Keratinocyte (primary cell): ENCODE data around the gene TFDP1. TPM values are rescaled to one million over a fixed set of nuclear protein-coding genes. Genes with fewer than 3 reads are reported as not detected.

Source experiments
- DNase-seq: peaks from one replicate; pipeline ENCODE4 v3.0.0-alpha.2; 2011; ENCODE audit warnings: low read depth, missing footprints, low spot score
- FAIRE-seq: peaks from 2 replicates; lab custom pipeline; 2011; peaks lifted over from hg19 to GRCh38; lab: Jason Lieb, UNC
- H2AFZ ChIP-seq: 2 replicates; pipeline ENCODE4 v1.6.0; 2012; ENCODE audit warnings: low read length, control low read depth, inconsistent platforms; ENCODE audit not compliant: control insufficient read depth
- H3K27ac ChIP-seq: 2 replicates; pipeline ENCODE4 v1.5.1; 2011; ENCODE audit warnings: low read length; ENCODE audit not compliant: control insufficient read depth, insufficient read depth
- H3K27me3 ChIP-seq: 3 replicates; pipeline ENCODE4 v1.6.0; 2011; ENCODE audit warnings: low read length; ENCODE audit not compliant: control insufficient read depth, insufficient read depth; ENCODE audit errors: extremely low read depth
- H3K36me3 ChIP-seq, 2 experiments: 2 replicates in 1 of 2; 3 replicates in 1 of 2; pipeline ENCODE4 v1.5.1; 2011; ENCODE audit warnings: low read length in 2 of 2, mild to moderate bottlenecking in 1 of 2; ENCODE audit not compliant: control insufficient read depth in 2 of 2, insufficient read depth in 2 of 2; ENCODE audit errors: extremely low read depth in 1 of 2
- H3K4me1 ChIP-seq: 3 replicates; pipeline ENCODE4 v1.5.1; 2011; ENCODE audit warnings: low read length; ENCODE audit not compliant: control insufficient read depth, insufficient read depth; ENCODE audit errors: extremely low read depth
- H3K4me2 ChIP-seq: 3 replicates; pipeline ENCODE4 v1.6.0; 2011; ENCODE audit warnings: low read depth, low read length; ENCODE audit not compliant: control insufficient read depth, insufficient read depth; ENCODE audit errors: extremely low read depth
- H3K4me3 ChIP-seq, 3 experiments: fragments of 200-600 bp in 1 of 3; sonication (generic) in 1 of 3; 2 replicates in 2 of 3; 3 replicates in 1 of 3; pipeline ENCODE4 v1.5.1; 2011 to 2016; ENCODE audit warnings: low read length in 3 of 3, mild to moderate bottlenecking in 3 of 3, control low read depth in 2 of 3, inconsistent platforms in 1 of 3, low read depth in 1 of 3, mixed read lengths in 1 of 3, mixed run types in 1 of 3, moderate library complexity in 1 of 3; ENCODE audit not compliant: control insufficient read depth in 2 of 3, insufficient read depth in 2 of 3; ENCODE audit errors: extremely low read depth in 1 of 3
- H3K79me2 ChIP-seq: 2 replicates; pipeline ENCODE4 v1.6.0; 2012; ENCODE audit warnings: low read length; ENCODE audit not compliant: control insufficient read depth, insufficient read depth
- H3K9ac ChIP-seq: 3 replicates; pipeline ENCODE4 v1.6.0; 2011; ENCODE audit warnings: low read length; ENCODE audit not compliant: control insufficient read depth, insufficient read depth; ENCODE audit errors: extremely low read depth
- H3K9me1 ChIP-seq: 3 replicates; pipeline ENCODE4 v1.6.0; 2011; ENCODE audit warnings: low read length; ENCODE audit not compliant: control insufficient read depth, insufficient read depth; ENCODE audit errors: extremely low read depth
- H3K9me3 ChIP-seq: 2 replicates; pipeline ENCODE4 v1.5.1; 2012; ENCODE audit warnings: low read depth, low read length; ENCODE audit not compliant: control insufficient read depth
- H4K20me1 ChIP-seq: 3 replicates; pipeline ENCODE4 v1.6.0; 2011; ENCODE audit warnings: low read length; ENCODE audit not compliant: control insufficient read depth, insufficient read depth; ENCODE audit errors: extremely low read depth
- CTCF ChIP-seq, 3 experiments: IDR thresholded peaks in 1 of 3; conservative IDR thresholded peaks in 1 of 3; optimal IDR thresholded peaks in 1 of 3; 2 replicates in 2 of 3; 3 replicates in 1 of 3; pipeline versions ENCODE3 to v1.5.1; 2011; ENCODE audit warnings: low read length in 3 of 3, mild to moderate bottlenecking in 3 of 3, moderate library complexity in 2 of 3, control low read depth in 1 of 3, inconsistent platforms in 1 of 3; ENCODE audit not compliant: insufficient read depth in 2 of 3; ENCODE audit errors: extremely low read depth in 1 of 3
- EZH2 ChIP-seq: IDR thresholded peaks from one replicate; pipeline ENCODE4 v1.6.1; 2012; ENCODE audit warnings: inconsistent platforms, mild to moderate bottlenecking, low read length, moderate library complexity
- dilution Hi-C: fragments of 300-500 bp; cut with MboI; formaldehyde crosslinking; loops from one replicate; pipeline ENCODE4 v1.7.0; 2020; ENCODE audit warnings: low sequenced_read_pairs; ENCODE audit not compliant: extremely low pct_ligation_motif_present
- polyA plus RNA-seq, 5 experiments: library from polyadenylated mRNA; depleted of rRNA in 3 of 5; stranded (reverse) in 3 of 5; stranded (forward) in 1 of 5; unstranded in 1 of 5; fragments of >200 nt; gene quantifications; 1 replicate in 1 of 5; 2 replicates in 3 of 5; 3 replicates in 1 of 5; pipeline versions ENCODE4 v1.2.1 to v1.2.3, GENCODE V29; 2011 to 2012; ENCODE audit warnings: missing spikeins in 2 of 5, low read depth in 1 of 5, low replicate concordance in 1 of 5

TFDP1 gene
- polyA plus RNA-seq, 1 donor (not counting 4 experiments of a cell fraction or from before 2014, with no cell fraction given) = 105 TPM

GRCh38 chr13:113595131-113595530 lies 10.6 kb downstream of the TFDP1 start:
- peaks cover 29 to 32% of the 10 kb centered on the region in 2 experiments for H3K36me3 ChIP-seq
- no peaks in the 10 kb centered on the region for H3K27me3 ChIP-seq
- no peaks in the 10 kb centered on the region for H3K4me1 ChIP-seq
- H3K9ac ChIP-seq = no peak overlapping the region
- H3K27ac ChIP-seq = no peak overlapping the region
- no peak overlapping the region for H3K4me2 ChIP-seq
- H4K20me1 ChIP-seq = peaks cover 32% of the 10 kb centered on the region
- H3K9me1 ChIP-seq = no peaks in the 10 kb centered on the region
- peaks cover 95% of the 10 kb centered on the region for H3K79me2 ChIP-seq
- TF ChIP-seq EZH2 = no peak
- no peak for TF ChIP-seq CTCF (optimal IDR thresholded peaks at IDR 0.05 in 1 of 3, IDR thresholded peaks at IDR 0.05 in 1 of 3, conservative IDR thresholded peaks at IDR 0.05 in 1 of 3; ENCODE audit: extremely low read depth in 1 of 3, insufficient read depth in 2 of 3, low read length in 3 of 3)
- DNase-seq = no peak
- dilution Hi-C loops = no loop called here
- H3K4me3 ChIP-seq = no peak overlapping the region
- no peak for FAIRE-seq
- no peak overlapping the region for H2AFZ ChIP-seq
- no peaks in the 10 kb centered on the region for H3K9me3 ChIP-seq

GRCh38 chr13:113596321-113597200 lies 12.0 kb downstream of the TFDP1 start:
- H3K79me2 ChIP-seq = peaks cover 96% of the 10 kb centered on the region
- H3K4me2 ChIP-seq = no peak overlapping the region
- no peak overlapping the region for H3K4me3 ChIP-seq
- DNase-seq (no peak), FAIRE-seq (no peak)
- H3K9ac ChIP-seq = no peak overlapping the region
- H3K36me3 ChIP-seq = peaks cover 35 to 41% of the 10 kb centered on the region in 2 experiments
- H3K27ac ChIP-seq = no peak overlapping the region
- no peak for TF ChIP-seq EZH2
- TF ChIP-seq CTCF (optimal IDR thresholded peaks at IDR 0.05 in 1 of 3, IDR thresholded peaks at IDR 0.05 in 1 of 3, conservative IDR thresholded peaks at IDR 0.05 in 1 of 3; ENCODE audit: extremely low read depth in 1 of 3, insufficient read depth in 2 of 3, low read length in 3 of 3) = no peak
- no peaks in the 10 kb centered on the region for H3K4me1 ChIP-seq
- dilution Hi-C loops = no loop called here
- H2AFZ ChIP-seq = no peak overlapping the region
- no peaks in the 10 kb centered on the region for H3K27me3 ChIP-seq
- no peaks in the 10 kb centered on the region for H3K9me1 ChIP-seq
- no peaks in the 10 kb centered on the region for H3K9me3 ChIP-seq
- H4K20me1 ChIP-seq = peaks cover 37% of the 10 kb centered on the region
